ENCODE measurements around the gene DLGAP3.
"Not testable (repeated sequence)": the region's sequence is repeated elsewhere in the genome, so short reads cannot be mapped to it uniquely, and the experiment has no call there.

The DLGAP3 gene

GRCh38 chr1:34829250-34829649 lies 100.2 kb downstream of the DLGAP3 start:
- DNase-seq (ENCODE audit: low spot score) = no peak

- DNase-seq (ENCODE audit: low spot score) = no peak
Observed at GRCh38 chr1:34828611-34829010, 100.8 kb downstream of the DLGAP3 start.

- DNase-seq (ENCODE audit: low spot score) = no peak
Observed at GRCh38 chr1:34827341-34827941, 102.0 kb downstream of the DLGAP3 start.

- DNase-seq (ENCODE audit: low spot score) = peak; percentile 35
Observed at GRCh38 chr1:34825455-34826091, 103.9 kb downstream of the DLGAP3 start.

- no peak for DNase-seq (ENCODE audit: low spot score)
Observed at GRCh38 chr1:34824817-34825454, 104.5 kb downstream of the DLGAP3 start.

GRCh38 chr1:34822202-34822601 lies 107.2 kb downstream of the DLGAP3 start:
- no peak for DNase-seq (ENCODE audit: low spot score)

GRCh38 chr1:34818862-34819261 lies 110.6 kb downstream of the DLGAP3 start:
- DNase-seq (ENCODE audit: low spot score) = not testable (repeated sequence)

- no peak for DNase-seq (ENCODE audit: low spot score)
Observed at GRCh38 chr1:34816778-34817177, 112.7 kb downstream of the DLGAP3 start.

- no peak for DNase-seq (ENCODE audit: low spot score)
Observed at GRCh38 chr1:34816332-34816731, 113.1 kb downstream of the DLGAP3 start.
